Panc1 (cell line): ENCODE data around the gene PIWIL1.

Source experiments
- CTCF ChIP-seq: fragments of 450-650 bp; IDR thresholded peaks from 2 replicates; pipeline ENCODE4 v1.5.1; 2017; ENCODE audit warnings: mild to moderate bottlenecking
- REST ChIP-seq, 2 experiments: IDR thresholded peaks; 2 replicates each; pipeline ENCODE4 v1.6.1; 2011 to 2012; ENCODE audit warnings: low read depth in 2 of 2, control low read depth in 1 of 2, low read length in 1 of 2, mild to moderate bottlenecking in 1 of 2, moderate library complexity in 1 of 2; ENCODE audit not compliant: insufficient read depth in 1 of 2

- TF ChIP-seq CTCF (no peak), REST (IDR thresholded peaks at IDR 0.05; ENCODE audit: insufficient read depth in 1 of 2, low read depth in 2 of 2, low read length in 1 of 2) (no peak)
Measured at GRCh38 chr12:130418251-130418650, 80.6 kb downstream of the PIWIL1 start.
